H1 (cell line): Measurements from ENCODE around the gene APOC3. TPM values are rescaled to one million over a fixed set of nuclear protein-coding genes. Genes with fewer than 3 reads are reported as not detected.

Experiments used
- CTCF ChIA-PET: fragments of 300-600 bp; sonication (Branson Sonifier 250); formaldehyde crosslinking; loops from one replicate; lab custom pipeline; 2021; ENCODE audit not compliant: partially characterized antibody; lab: Charles Lee
- POLR2A ChIA-PET: fragments of 300-600 bp; sonication (Branson Sonifier 250); formaldehyde crosslinking; loops from one replicate; lab custom pipeline; 2021; ENCODE audit warnings: inconsistent platforms; ENCODE audit not compliant: partially characterized antibody; lab: Charles Lee
- DNase-seq, 2 experiments: peaks; one replicate each; pipeline versions ENCODE4 v3.0.0 to v3.0.0-alpha.2; 2010 to 2022; ENCODE audit warnings: low spot score in 2 of 2, low read depth in 1 of 2, mixed read lengths in 1 of 2
- FAIRE-seq: peaks from 2 replicates; lab custom pipeline; 2011; peaks lifted over from hg19 to GRCh38; lab: Jason Lieb, UNC
- H2AFZ ChIP-seq: 2 replicates; pipeline ENCODE4 v1.8.1; 2012; ENCODE audit warnings: low read length, inconsistent platforms
- H2AK5ac ChIP-seq: 2 replicates; pipeline ENCODE4 v1.6.1; 2013; ENCODE audit warnings: low read depth, low read length
- H2BK120ac ChIP-seq: replicated peaks from 2 replicates; pipeline ENCODE3; 2013; ENCODE audit warnings: low read depth, low read length, inconsistent platforms
- H2BK12ac ChIP-seq: 2 replicates; pipeline ENCODE4 v1.6.1; 2013; ENCODE audit warnings: low read depth, low read length
- H2BK15ac ChIP-seq: 2 replicates; pipeline ENCODE4 v1.6.1; 2013; ENCODE audit warnings: low read length
- H2BK20ac ChIP-seq: 2 replicates; pipeline ENCODE4 v1.6.1; 2013; ENCODE audit warnings: low read length
- H2BK5ac ChIP-seq: 2 replicates; pipeline ENCODE4 v1.6.1; 2013; ENCODE audit warnings: low read depth, low read length
- H3K14ac ChIP-seq: 2 replicates; pipeline ENCODE4 v1.6.1; 2013; ENCODE audit warnings: inconsistent platforms; ENCODE audit not compliant: insufficient read length
- H3K18ac ChIP-seq: 2 replicates; pipeline ENCODE4 v1.6.1; 2013; ENCODE audit warnings: low read length; ENCODE audit errors: extremely low read depth
- H3K23ac ChIP-seq: 2 replicates; pipeline ENCODE4 v1.6.1; 2013; ENCODE audit warnings: inconsistent platforms; ENCODE audit not compliant: insufficient read length
- H3K23me2 ChIP-seq: 2 replicates; pipeline ENCODE4 v1.6.1; 2013; ENCODE audit warnings: low read depth, low read length
- H3K27ac ChIP-seq: 2 replicates; pipeline ENCODE4 v1.6.1; 2011; ENCODE audit warnings: low read depth, low read length, inconsistent platforms
- H3K27me3 ChIP-seq, 4 experiments: replicated peaks in 1 of 4; 1 replicate in 1 of 4; 2 replicates in 3 of 4; pipeline versions ENCODE4 v1.6.1 to v1.8.1; 2011 to 2013; ENCODE audit warnings: low read length in 3 of 4, mild to moderate bottlenecking in 3 of 4, inconsistent platforms in 2 of 4, mixed read lengths in 2 of 4, moderate library complexity in 1 of 4; ENCODE audit not compliant: control insufficient read depth in 3 of 4, insufficient read depth in 3 of 4; ENCODE audit errors: extremely low read depth in 1 of 4
- H3K36me3 ChIP-seq, 4 experiments: 2 replicates each; pipeline versions ENCODE4 v1.6.1 to v1.8.1; 2011 to 2013; ENCODE audit warnings: mild to moderate bottlenecking in 4 of 4, low read length in 3 of 4, moderate library complexity in 2 of 4, control low read depth in 1 of 4, inconsistent platforms in 1 of 4; ENCODE audit not compliant: insufficient read depth in 4 of 4, control insufficient read depth in 2 of 4
- H3K4ac ChIP-seq: replicated peaks from 2 replicates; pipeline ENCODE3; 2013; ENCODE audit warnings: low read length, low read depth, mixed read lengths, inconsistent platforms; ENCODE audit not compliant: insufficient read length
- H3K4me1 ChIP-seq, 4 experiments: replicated peaks in 1 of 4; 1 replicate in 1 of 4; 2 replicates in 3 of 4; pipeline versions ENCODE4 v1.6.1 to v1.8.1; 2011 to 2013; ENCODE audit warnings: low read length in 3 of 4, inconsistent platforms in 2 of 4, mixed read lengths in 1 of 4; ENCODE audit not compliant: insufficient read depth in 4 of 4, control insufficient read depth in 3 of 4
- H3K4me2 ChIP-seq, 2 experiments: 2 replicates each; pipeline versions ENCODE4 v1.6.1 to v1.8.1; 2011 to 2013; ENCODE audit warnings: low read depth in 2 of 2, low read length in 2 of 2, control low read depth in 1 of 2, inconsistent platforms in 1 of 2, mild to moderate bottlenecking in 1 of 2; ENCODE audit not compliant: insufficient read depth in 1 of 2
- H3K4me3 ChIP-seq, 4 experiments: fragments of 200-600, 300-600 bp in 1 of 4; sonication (generic), shearing (Covaris generic), sonication (Bioruptor Twin) in 1 of 4; 2 replicates each; pipeline versions ENCODE4 v1.5.1 to v1.8.1; 2011 to 2016; ENCODE audit warnings: low read length in 4 of 4, low read depth in 3 of 4, control low read depth in 2 of 4, inconsistent platforms in 2 of 4, mild to moderate bottlenecking in 2 of 4, mixed read lengths in 1 of 4, moderate library complexity in 1 of 4; ENCODE audit not compliant: insufficient read depth in 2 of 4; ENCODE audit errors: extremely low read depth in 1 of 4
- H3K56ac ChIP-seq: replicated peaks from 2 replicates; pipeline ENCODE3; 2013; ENCODE audit warnings: low read depth, mild to moderate bottlenecking, mixed read lengths, low read length, inconsistent platforms; ENCODE audit not compliant: insufficient read length
- H3K79me1 ChIP-seq: 2 replicates; pipeline ENCODE4 v1.6.1; 2013; ENCODE audit warnings: low read depth, low read length, control low read depth
- H3K79me2 ChIP-seq, 2 experiments: 2 replicates each; pipeline versions ENCODE4 v1.6.1 to v1.8.1; 2012 to 2013; ENCODE audit warnings: low read length in 2 of 2, mild to moderate bottlenecking in 2 of 2, inconsistent platforms in 1 of 2; ENCODE audit not compliant: insufficient read depth in 2 of 2, control insufficient read depth in 1 of 2
- H3K9ac ChIP-seq, 4 experiments: replicated peaks in 1 of 4; 1 replicate in 1 of 4; 2 replicates in 3 of 4; pipeline versions ENCODE4 v1.6.1 to v1.8.1; 2011 to 2013; ENCODE audit warnings: low read depth in 3 of 4, low read length in 3 of 4, control low read depth in 2 of 4, mild to moderate bottlenecking in 2 of 4, moderate library complexity in 2 of 4, inconsistent platforms in 1 of 4; ENCODE audit errors: extremely low read depth in 1 of 4
- H3K9me3 ChIP-seq, 2 experiments: 2 replicates each; pipeline versions ENCODE4 v1.6.1 to v1.8.1; 2012 to 2013; ENCODE audit warnings: mild to moderate bottlenecking in 2 of 2, moderate library complexity in 2 of 2, control low read depth in 1 of 2, inconsistent platforms in 1 of 2, low read depth in 1 of 2, low read length in 1 of 2, mixed read lengths in 1 of 2; ENCODE audit not compliant: insufficient read depth in 2 of 2
- H4K20me1 ChIP-seq, 2 experiments: replicated peaks in 1 of 2; 2 replicates each; pipeline versions ENCODE3 to v1.8.1; 2011 to 2013; ENCODE audit warnings: inconsistent platforms in 2 of 2, low read length in 2 of 2, mild to moderate bottlenecking in 1 of 2; ENCODE audit not compliant: insufficient read depth in 2 of 2, control insufficient read depth in 1 of 2
- H4K5ac ChIP-seq: 2 replicates; pipeline ENCODE4 v1.6.1; 2013; ENCODE audit warnings: low read length, low read depth, mixed read lengths, inconsistent platforms; ENCODE audit not compliant: insufficient read length
- H4K8ac ChIP-seq: 2 replicates; pipeline ENCODE4 v1.8.0; 2013; ENCODE audit warnings: mild to moderate bottlenecking, moderate library complexity, low read length, inconsistent platforms; ENCODE audit not compliant: insufficient read depth; ENCODE audit errors: extremely low read depth
- H4K91ac ChIP-seq: replicated peaks from 2 replicates; pipeline ENCODE3; 2013; ENCODE audit warnings: low read length, mixed read lengths, inconsistent platforms; ENCODE audit not compliant: insufficient read length
- BACH1 ChIP-seq: IDR thresholded peaks from 2 replicates; pipeline ENCODE4 v1.6.1; 2012; ENCODE audit warnings: low read length, improper control_type of control experiment
- CBX5 ChIP-seq: fragments of 300-800, 300-1000 bp; sonication (generic); IDR thresholded peaks from 2 replicates; pipeline ENCODE4 v1.7.1; 2016; ENCODE audit warnings: antibody characterized with exemption, low read length, low read depth
- EGR1 ChIP-seq: IDR thresholded peaks from 2 replicates; pipeline ENCODE4 v1.6.1; 2011; ENCODE audit warnings: low read depth, low read length, borderline replicate concordance
- GABPA ChIP-seq: IDR thresholded peaks from 2 replicates; pipeline ENCODE4 v1.6.1; 2011; ENCODE audit warnings: mild to moderate bottlenecking, low read length, moderate library complexity, borderline replicate concordance; ENCODE audit not compliant: insufficient read depth
- GTF2F1 ChIP-seq: IDR thresholded peaks from 2 replicates; pipeline ENCODE4 v1.6.1; 2012; ENCODE audit warnings: low read depth, low read length, improper control_type of control experiment, borderline replicate concordance
- HDAC2 ChIP-seq, 2 experiments: fragments of 300-600 bp in 1 of 2; sonication (generic) in 1 of 2; IDR thresholded peaks; 2 replicates each; pipeline ENCODE4 v1.6.1; 2011 to 2012; ENCODE audit warnings: low read depth in 2 of 2, low read length in 2 of 2, mild to moderate bottlenecking in 2 of 2, moderate library complexity in 2 of 2, borderline replicate concordance in 1 of 2, inconsistent platforms in 1 of 2
- JUN ChIP-seq: IDR thresholded peaks from 2 replicates; pipeline ENCODE4 v1.6.1; 2011; ENCODE audit warnings: low read depth, mild to moderate bottlenecking, improper control_type of control experiment, low read length
- PHF8 ChIP-seq: fragments of 200-600 bp; sonication (generic); conservative IDR thresholded peaks from 2 replicates; pipeline ENCODE4 v1.7.1; 2012; ENCODE audit warnings: low read depth, mild to moderate bottlenecking, inconsistent platforms, low read length, moderate library complexity
- POLR2AphosphoS5 ChIP-seq: IDR thresholded peaks from 2 replicates; pipeline ENCODE4 v1.6.1; 2011; ENCODE audit warnings: low read depth, low read length
- RFX5 ChIP-seq: IDR thresholded peaks from 2 replicates; pipeline ENCODE4 v1.6.1; 2011; ENCODE audit warnings: low read depth, low read length, improper control_type of control experiment, borderline replicate concordance
- TAF1 ChIP-seq: IDR thresholded peaks from 2 replicates; pipeline ENCODE4 v1.6.1; 2011; ENCODE audit warnings: mild to moderate bottlenecking, low read depth, low read length
- TAF7 ChIP-seq: optimal IDR thresholded peaks from 2 replicates; pipeline ENCODE3; 2011; ENCODE audit warnings: low read depth, mild to moderate bottlenecking, inconsistent platforms, low read length, moderate library complexity, borderline replicate concordance
- ZNF274 ChIP-seq: IDR thresholded peaks from 2 replicates; pipeline ENCODE4 v1.7.0; 2012; ENCODE audit warnings: low read length, borderline replicate concordance; ENCODE audit errors: extremely low read depth
- WGBS, 2 experiments: shearing (Covaris generic) in 1 of 2; methylation state at CpG; one replicate each; pipeline versions ENCODE4 v1.1.6 to v1.1.7; 2013 to 2015; ENCODE audit warnings: low lambda C conversion rate in 2 of 2, mixed read lengths in 2 of 2, inconsistent platforms in 1 of 2, low coverage in 1 of 2, missing lambda C conversion rate in 1 of 2; ENCODE audit not compliant: insufficient replicate concordance in 2 of 2, insufficient coverage in 1 of 2, insufficient read length in 1 of 2; ENCODE audit errors: extremely low coverage in 1 of 2, missing lambda C conversion rate in 1 of 2; 5-methylcytosine and 5-hydroxymethylcytosine counted together
- polyA plus RNA-seq, 7 experiments: library from polyadenylated mRNA; depleted of rRNA in 3 of 7; stranded (reverse) in 5 of 7; unstranded in 2 of 7; fragments of >200 nt in 5 of 7; fragments of 200-250 nt in 2 of 7; gene quantifications; 1 replicate in 5 of 7; 2 replicates in 1 of 7; 4 replicates in 1 of 7; pipeline versions ENCODE4 v1.2.1 to v1.2.3, GENCODE V29; 2011 to 2013; ENCODE audit warnings: missing spikeins in 2 of 7, mixed read lengths in 2 of 7
- total RNA-seq: library from RNA; stranded (reverse); fragmentation: NEBNext Ultra II Directional; extraction: Animal tissue kit (Norgen Biotek cat#: 25700); gene quantifications from 2 replicates; pipeline ENCODE4 v1.2.1, GENCODE V29; 2021

The APOC3 gene
- total and polyA plus RNA-seq, 2 of the 8 experiments (the other 6 are each of a cell fraction or from before 2014, with no cell fraction given) = not detected

GRCh38 chr11:116812109-116812508 is 17.6 kb upstream of the APOC3 start:
- Histone ChIP-seq H2BK20ac (no peak overlapping the region), H3K9ac (no peak overlapping the region), H2BK120ac (no peak overlapping the region), H3K23me2 (no peaks in the 10 kb centered on the region; the same call in 1 of the 2 replicates), H3K23ac (no peak overlapping the region), H3K79me1 (no peaks in the 10 kb centered on the region), H2BK12ac (no peak overlapping the region), H3K79me2 (no peaks in the 10 kb centered on the region), H3K9me3 (no peaks in the 10 kb centered on the region), H4K20me1 (no peaks in the 10 kb centered on the region), H2BK15ac (no peak overlapping the region), H3K27me3 (no peaks in the 10 kb centered on the region), H3K4me3 (no peak overlapping the region), H3K36me3 (no peaks in the 10 kb centered on the region), H3K4me2 (no peak overlapping the region), H3K27ac (no peak overlapping the region), H4K8ac (no peak overlapping the region), H2AFZ (no peak overlapping the region), H3K18ac (no peak overlapping the region), H4K5ac (no peak overlapping the region), H3K4me1 (no peaks in the 10 kb centered on the region), H3K56ac (no peak overlapping the region), H2AK5ac (no peak overlapping the region), H3K4ac (no peak overlapping the region), H4K91ac (no peak overlapping the region), H3K14ac (no peak overlapping the region), H2BK5ac (no peak overlapping the region)
- no peak for FAIRE-seq
- WGBS, 2 experiments = 97% methylated on average over 4 of the region's 4 CpGs; no CpG with 5 or more reads in 1 of the 2 experiments
- ChIA-PET CTCF (interaction anchor here (0.7 to 1.8 kb wide), 5 partner anchors 9 to 327 kb away, joined by 3 to 5 read pairs (median 3); partner anchors contain the start of gene APOA1), POLR2A (interaction anchor here (0.7 kb wide), 1 partner anchor 24 kb away, joined by 4 read pairs; no protein-coding TSS in a partner anchor)
- no peak for DNase-seq
- TF ChIP-seq HDAC2 (IDR thresholded peaks at IDR 0.05; ENCODE audit: borderline replicate concordance in 1 of 2, low read depth in 2 of 2, low read length in 2 of 2) (no peak), EGR1 (no peak), POLR2AphosphoS5 (no peak), GTF2F1 (no peak), ZNF274 (no peak), GABPA (no peak), TAF1 (no peak), JUN (no peak), TAF7 (no peak), BACH1 (no peak), RFX5 (no peak), CBX5 (no peak), PHF8 (no peak)
